Measurements from ENCODE around the gene KCND2. TPM values are rescaled to one million over a fixed set of nuclear protein-coding genes. Genes with fewer than 3 reads are reported as not detected.

The KCND2 gene
- total RNA-seq, 1 experiment from 2014 or later = 0.72 TPM

- intact Hi-C loops (cut with micrococcal nuclease; ENCODE audit: unreplicated experiment) = loop anchor here (1.0 to 5.0 kb wide), 2 partner anchors 180 to 347 kb away; no protein-coding TSS in a partner anchor
- ChIA-PET CTCF (no interaction called here), POLR2A (ENCODE audit: unreplicated experiment) (interaction anchor here (0.6 kb wide), 1 partner anchor 887 kb away, joined by 3 read pairs; no protein-coding TSS in a partner anchor)
- Histone ChIP-seq H3K4me3 (no peak overlapping the region), H3K9me3 (ENCODE audit: insufficient read depth, low read depth) (peaks cover 2% of the 10 kb centered on the region), H2AFZ (peak overlapping the region; percentile 39), H4K20me1 (ENCODE audit: insufficient read depth) (no peaks in the 10 kb centered on the region), H3K9me2 (ENCODE audit: insufficient read depth) (no peaks in the 10 kb centered on the region), H3K27ac (peak overlapping the region; percentile 85), H3K79me2 (ENCODE audit: low read depth) (no peaks in the 10 kb centered on the region), H3K36me3 (ENCODE audit: low read depth) (no peaks in the 10 kb centered on the region), H3K27me3 (ENCODE audit: insufficient read depth, low read depth) (no peaks in the 10 kb centered on the region), H3F3A (ENCODE audit: insufficient read depth, low read depth) (peaks cover 11% of the 10 kb centered on the region; the same call in 1 of the 2 replicates), H3K4me1 (replicated peaks; ENCODE audit: insufficient read depth) (peaks cover 24% of the 10 kb centered on the region), H3K4me2 (peak overlapping the region; percentile 41)
- DNase-seq = peak in 1 of 2 experiments; percentile 68
- no peak for TF ChIP-seq CTCF (conservative IDR thresholded peaks at IDR 0.05)
- no peak for TF ChIP-seq EZH2 (IDR thresholded peaks at IDR 0.05; ENCODE audit: low read depth)
- BruUV-seq (replicated peaks) = no TSS peak
These were observed 129.2 kb downstream of the KCND2 start for GRCh38 chr7:120402079-120402767.

GRCh38 chr7:120402801-120403200 is 129.8 kb downstream of the KCND2 start:
- CTCF ChIA-PET = no interaction called here
- POLR2A ChIA-PET (ENCODE audit: unreplicated experiment) = interaction anchor here (0.6 kb wide), 1 partner anchor 886 kb away, joined by 3 read pairs; no protein-coding TSS in a partner anchor

GRCh38 chr7:120404042-120404441 is 131.1 kb downstream of the KCND2 start:
- TF ChIP-seq CTCF (conservative IDR thresholded peaks at IDR 0.05) (no peak), EZH2 (IDR thresholded peaks at IDR 0.05; ENCODE audit: low read depth) (no peak)
- no peak overlapping the region for H3K4me2 ChIP-seq
- H3K4me1 ChIP-seq (replicated peaks; ENCODE audit: insufficient read depth) = peaks cover 27% of the 10 kb centered on the region
- no peak overlapping the region for H3K4me3 ChIP-seq
- no TSS peak for BruUV-seq (replicated peaks)
- H3K36me3 ChIP-seq (ENCODE audit: low read depth) = no peaks in the 10 kb centered on the region
- peak in 1 of 2 experiments; percentile 40 for DNase-seq
- peaks cover 11% of the 10 kb centered on the region; the same call in 1 of the 2 replicates for H3F3A ChIP-seq (ENCODE audit: insufficient read depth, low read depth)
- POLR2A ChIA-PET (ENCODE audit: unreplicated experiment) = interaction anchor here (0.6 kb wide), 1 partner anchor 26 kb away, joined by 4 read pairs; no protein-coding TSS in a partner anchor
- CTCF ChIA-PET = no interaction called here
- H3K9me2 ChIP-seq (ENCODE audit: insufficient read depth) = no peaks in the 10 kb centered on the region
- H3K9me3 ChIP-seq (ENCODE audit: insufficient read depth, low read depth) = no peaks in the 10 kb centered on the region; the same call in none of the 2 replicates
- no peaks in the 10 kb centered on the region for H3K27me3 ChIP-seq (ENCODE audit: insufficient read depth, low read depth)
- intact Hi-C loops (cut with micrococcal nuclease; ENCODE audit: unreplicated experiment) = loop anchor here (5.0 kb wide), 1 partner anchor 178 kb away; no protein-coding TSS in a partner anchor
- H4K20me1 ChIP-seq (ENCODE audit: insufficient read depth) = no peaks in the 10 kb centered on the region
- H2AFZ ChIP-seq = no peak overlapping the region
- no peak overlapping the region; the same call in 1 of the 2 replicates for H3K27ac ChIP-seq
- no peaks in the 10 kb centered on the region for H3K79me2 ChIP-seq (ENCODE audit: low read depth)

More at GRCh38 chr7:120402801-120403200, 129.8 kb downstream of the KCND2 start:
- peaks cover 27% of the 10 kb centered on the region for H3K4me1 ChIP-seq (replicated peaks; ENCODE audit: insufficient read depth)
- H4K20me1 ChIP-seq (ENCODE audit: insufficient read depth) = no peaks in the 10 kb centered on the region
- TF ChIP-seq EZH2 (IDR thresholded peaks at IDR 0.05; ENCODE audit: low read depth) (no peak), CTCF (conservative IDR thresholded peaks at IDR 0.05) (no peak)
- H3K27ac ChIP-seq = peak overlapping the region; percentile 85
- DNase-seq = peak in 1 of 2 experiments; percentile 53
- peak overlapping the region; percentile 5 for H3K4me2 ChIP-seq
- H3K4me3 ChIP-seq = no peak overlapping the region
- no peaks in the 10 kb centered on the region for H3K79me2 ChIP-seq (ENCODE audit: low read depth)
- peaks cover 11% of the 10 kb centered on the region; the same call in 1 of the 2 replicates for H3F3A ChIP-seq (ENCODE audit: insufficient read depth, low read depth)
- no peaks in the 10 kb centered on the region for H3K27me3 ChIP-seq (ENCODE audit: insufficient read depth, low read depth)
- H3K9me3 ChIP-seq (ENCODE audit: insufficient read depth, low read depth) = peaks cover 2% of the 10 kb centered on the region
- no TSS peak for BruUV-seq (replicated peaks)
- no peak overlapping the region for H2AFZ ChIP-seq
- intact Hi-C loops (cut with micrococcal nuclease; ENCODE audit: unreplicated experiment) = loop anchor here (1.0 to 5.0 kb wide), 2 partner anchors 180 to 348 kb away; no protein-coding TSS in a partner anchor
- no peaks in the 10 kb centered on the region for H3K9me2 ChIP-seq (ENCODE audit: insufficient read depth)
- H3K36me3 ChIP-seq (ENCODE audit: low read depth) = no peaks in the 10 kb centered on the region
